Lower leg skin (tissue), 3 donors: Measurements from ENCODE around the gene TFDP2.

Source experiments
- POLR2A ChIP-seq, 2 donors: fragments of 450-650 bp; IDR thresholded peaks; one replicate each; pipeline ENCODE4 v1.6.1; 2016 to 2017; ENCODE audit warnings: antibody characterized with exemption in 2 of 2, mild to moderate bottlenecking in 1 of 2, moderate library complexity in 1 of 2
- TF ChIP-seq, protein P1 (sequence below), 3 donors: fragments of 450-650 bp; IDR thresholded peaks; one replicate each; pipeline ENCODE4 v1.5.1; 2016; ENCODE audit warnings: antibody characterized with exemption in 3 of 3, mild to moderate bottlenecking in 3 of 3, moderate library complexity in 2 of 3

- TF ChIP-seq, protein P1, sequence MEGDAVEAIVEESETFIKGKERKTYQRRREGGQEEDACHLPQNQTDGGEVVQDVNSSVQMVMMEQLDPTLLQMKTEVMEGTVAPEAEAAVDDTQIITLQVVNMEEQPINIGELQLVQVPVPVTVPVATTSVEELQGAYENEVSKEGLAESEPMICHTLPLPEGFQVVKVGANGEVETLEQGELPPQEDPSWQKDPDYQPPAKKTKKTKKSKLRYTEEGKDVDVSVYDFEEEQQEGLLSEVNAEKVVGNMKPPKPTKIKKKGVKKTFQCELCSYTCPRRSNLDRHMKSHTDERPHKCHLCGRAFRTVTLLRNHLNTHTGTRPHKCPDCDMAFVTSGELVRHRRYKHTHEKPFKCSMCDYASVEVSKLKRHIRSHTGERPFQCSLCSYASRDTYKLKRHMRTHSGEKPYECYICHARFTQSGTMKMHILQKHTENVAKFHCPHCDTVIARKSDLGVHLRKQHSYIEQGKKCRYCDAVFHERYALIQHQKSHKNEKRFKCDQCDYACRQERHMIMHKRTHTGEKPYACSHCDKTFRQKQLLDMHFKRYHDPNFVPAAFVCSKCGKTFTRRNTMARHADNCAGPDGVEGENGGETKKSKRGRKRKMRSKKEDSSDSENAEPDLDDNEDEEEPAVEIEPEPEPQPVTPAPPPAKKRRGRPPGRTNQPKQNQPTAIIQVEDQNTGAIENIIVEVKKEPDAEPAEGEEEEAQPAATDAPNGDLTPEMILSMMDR (IDR thresholded peaks at IDR 0.05): no peak
- TF ChIP-seq POLR2A (IDR thresholded peaks at IDR 0.05): no peak
Measured at GRCh38 chr3:142028243-142028777, 121.0 kb downstream of the TFDP2 start.
